Prostate gland (tissue), 2 donors: ENCODE results near the gene SIX3. TPM values are rescaled to one million over a fixed set of nuclear protein-coding genes. Genes with fewer than 3 reads are reported as not detected.

Source experiments
- DNase-seq: peaks from one replicate; pipeline ENCODE4 v3.0.0-alpha.2; 2019; ENCODE audit warnings: low spot score
- H3K27ac ChIP-seq, 2 donors: fragments of 200-600 bp; sonication (generic); 2 replicates each; pipeline ENCODE4 v1.5.1; 2017 to 2019
- H3K27me3 ChIP-seq: fragments of 200-600 bp; sonication (generic); replicated peaks from 2 replicates; pipeline ENCODE4 v1.5.1; 2019; ENCODE audit not compliant: insufficient read depth
- H3K36me3 ChIP-seq, 2 donors: fragments of 200-600 bp; sonication (generic); 1 replicate in 1 of 2; 2 replicates in 1 of 2; pipeline versions ENCODE4 v1.5.1 to v1.8.1; 2017 to 2019
- H3K4me1 ChIP-seq: fragments of 200-600 bp; sonication (generic); replicated peaks from 2 replicates; pipeline ENCODE4 v1.5.1; 2019
- H3K4me3 ChIP-seq, 2 donors: fragments of 200-600 bp; sonication (generic); 2 replicates each; pipeline ENCODE4 v1.5.1; 2017 to 2019
- H3K9me3 ChIP-seq: fragments of 200-600 bp; sonication (generic); 2 replicates; pipeline ENCODE4 v1.5.1; 2017
- POLR2A ChIP-seq: fragments of 450-650 bp; IDR thresholded peaks from one replicate; pipeline ENCODE4 v1.6.1; 2016; ENCODE audit warnings: antibody characterized with exemption, mild to moderate bottlenecking
- POLR2AphosphoS5 ChIP-seq: sonication (generic); formaldehyde crosslinking; IDR thresholded peaks from one replicate; pipeline ENCODE4 v1.6.1; 2017; ENCODE audit warnings: antibody characterized with exemption
- WGBS: methylation state at CpG from one replicate; pipeline ENCODE4 v1.1.5; 2018; 5-methylcytosine and 5-hydroxymethylcytosine counted together
- intact Hi-C: fragments of 100-400 bp; cut with DNase I; formaldehyde crosslinking; loops from one replicate; pipeline ENCODE4 v1.14.2; 2022
- total RNA-seq, 2 donors: library from RNA; depleted of rRNA; stranded (reverse); fragments of >200 nt; gene quantifications; one replicate each; pipeline ENCODE4 v1.1.0, GENCODE V29; 2016
- TF ChIP-seq, protein P1 (sequence below), 4 experiments: fragments of 200-600 bp in 2 of 4; fragments of 450-650 bp in 2 of 4; sonication (generic) in 2 of 4; IDR thresholded peaks; 1 replicate in 3 of 4; 2 replicates in 1 of 4; pipeline ENCODE4 v1.5.1; 2016 to 2019; ENCODE audit warnings: antibody characterized with exemption in 4 of 4, mild to moderate bottlenecking in 2 of 4, moderate library complexity in 2 of 4

Gene SIX3
- total RNA-seq, 2 donors from 2014 or later, result not detected

DNA sequence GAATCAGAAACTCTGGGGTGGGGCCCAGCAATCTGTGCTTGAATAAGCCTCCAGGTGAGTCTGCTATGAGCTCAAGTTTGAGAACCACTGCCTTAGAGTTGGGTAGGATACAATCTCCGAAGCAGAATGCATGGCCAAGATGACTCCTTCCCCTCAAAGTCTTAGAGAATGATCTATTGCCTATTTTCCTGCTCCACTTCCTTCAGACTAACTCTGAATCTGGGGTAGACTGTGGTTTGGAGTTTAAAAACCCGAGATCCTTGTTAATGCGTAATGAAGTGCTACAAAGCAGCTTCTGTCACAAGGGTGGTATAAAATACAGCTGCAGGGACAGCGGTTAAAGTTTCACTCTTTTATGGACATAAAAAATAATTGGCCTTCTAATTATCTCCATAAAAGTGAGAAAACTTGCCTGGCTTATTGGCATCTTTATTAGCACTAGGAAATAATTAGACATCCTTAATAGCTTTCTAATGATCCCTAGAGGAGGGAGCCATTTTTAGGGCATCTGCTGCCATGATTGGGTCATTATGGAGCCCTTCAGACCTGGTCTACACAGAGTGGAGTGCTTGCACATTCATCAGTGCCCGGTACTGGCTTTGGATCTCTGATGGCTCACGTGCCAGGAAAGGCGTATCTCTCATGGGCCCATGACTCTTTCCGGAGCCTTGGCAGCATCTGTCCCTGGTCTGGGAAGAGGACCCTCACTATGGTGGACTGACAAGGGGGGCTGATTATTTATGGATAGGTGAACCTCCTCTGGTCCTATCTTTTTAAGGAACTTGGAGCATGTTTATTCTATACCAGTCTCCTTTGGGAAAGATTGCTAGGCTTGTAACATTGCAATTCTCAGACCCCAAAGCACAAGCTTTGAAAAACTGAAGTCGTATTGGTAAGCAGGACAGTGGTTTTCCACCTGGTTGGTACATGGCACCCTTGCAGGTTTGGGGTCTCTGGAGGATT lies 39.5 kb downstream of the SIX3 start:
- no peak for DNase-seq
- no peaks in the 10 kb centered on the region for H3K27me3 ChIP-seq
- no peaks in the 10 kb centered on the region for H3K9me3 ChIP-seq
- no peak overlapping the region for H3K4me3 ChIP-seq
- no peak overlapping the region for H3K27ac ChIP-seq
- no peaks in the 10 kb centered on the region for H3K36me3 ChIP-seq
- intact Hi-C loops, result loop anchor here (1.0 kb wide), 1 partner anchor 513 kb away; no protein-coding TSS in a partner anchor
- TF ChIP-seq, protein P1, sequence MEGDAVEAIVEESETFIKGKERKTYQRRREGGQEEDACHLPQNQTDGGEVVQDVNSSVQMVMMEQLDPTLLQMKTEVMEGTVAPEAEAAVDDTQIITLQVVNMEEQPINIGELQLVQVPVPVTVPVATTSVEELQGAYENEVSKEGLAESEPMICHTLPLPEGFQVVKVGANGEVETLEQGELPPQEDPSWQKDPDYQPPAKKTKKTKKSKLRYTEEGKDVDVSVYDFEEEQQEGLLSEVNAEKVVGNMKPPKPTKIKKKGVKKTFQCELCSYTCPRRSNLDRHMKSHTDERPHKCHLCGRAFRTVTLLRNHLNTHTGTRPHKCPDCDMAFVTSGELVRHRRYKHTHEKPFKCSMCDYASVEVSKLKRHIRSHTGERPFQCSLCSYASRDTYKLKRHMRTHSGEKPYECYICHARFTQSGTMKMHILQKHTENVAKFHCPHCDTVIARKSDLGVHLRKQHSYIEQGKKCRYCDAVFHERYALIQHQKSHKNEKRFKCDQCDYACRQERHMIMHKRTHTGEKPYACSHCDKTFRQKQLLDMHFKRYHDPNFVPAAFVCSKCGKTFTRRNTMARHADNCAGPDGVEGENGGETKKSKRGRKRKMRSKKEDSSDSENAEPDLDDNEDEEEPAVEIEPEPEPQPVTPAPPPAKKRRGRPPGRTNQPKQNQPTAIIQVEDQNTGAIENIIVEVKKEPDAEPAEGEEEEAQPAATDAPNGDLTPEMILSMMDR (IDR thresholded peaks at IDR 0.05), result no peak
- no peak for TF ChIP-seq POLR2A
- TF ChIP-seq POLR2AphosphoS5, result no peak
- H3K4me1 ChIP-seq, result no peaks in the 10 kb centered on the region
- 69% methylated on average over 9 of the region's 9 CpGs for WGBS

DNA sequence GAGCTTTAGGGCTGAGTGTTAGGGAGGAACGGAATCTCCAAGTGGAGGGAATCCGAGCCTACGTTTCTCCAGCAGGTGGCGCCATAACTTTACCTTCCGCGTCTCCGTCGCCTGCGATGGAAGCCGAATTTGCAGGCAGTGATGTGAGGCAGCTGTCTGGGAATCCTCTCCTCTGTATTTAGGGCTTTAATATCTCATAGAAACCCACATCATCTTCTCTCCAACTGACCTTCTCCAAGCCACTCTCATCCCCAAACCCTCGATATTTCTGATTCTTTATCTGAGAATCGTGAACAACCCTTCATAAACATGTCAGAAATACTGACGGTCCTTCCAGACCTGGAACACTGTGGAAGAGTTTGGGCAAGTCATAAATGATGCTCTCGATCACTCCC lies 40.2 kb downstream of the SIX3 start:
- DNase-seq, result peak; percentile 69
- no peaks in the 10 kb centered on the region for H3K36me3 ChIP-seq
- H3K4me1 ChIP-seq, result no peaks in the 10 kb centered on the region
- no peaks in the 10 kb centered on the region for H3K27me3 ChIP-seq
- TF ChIP-seq, protein P1 (IDR thresholded peaks at IDR 0.05), result peak; percentile 73 to 94 (median 83)
- TF ChIP-seq POLR2A, result no peak
- peak; percentile 22 for TF ChIP-seq POLR2AphosphoS5
- no peak overlapping the region for H3K4me3 ChIP-seq
- no peak overlapping the region for H3K27ac ChIP-seq
- intact Hi-C loops, result loop anchor here (1.0 kb wide), 1 partner anchor 513 kb away; no protein-coding TSS in a partner anchor
- 10% methylated on average over 14 of the region's 14 CpGs for WGBS
- H3K9me3 ChIP-seq, result no peaks in the 10 kb centered on the region

DNA sequence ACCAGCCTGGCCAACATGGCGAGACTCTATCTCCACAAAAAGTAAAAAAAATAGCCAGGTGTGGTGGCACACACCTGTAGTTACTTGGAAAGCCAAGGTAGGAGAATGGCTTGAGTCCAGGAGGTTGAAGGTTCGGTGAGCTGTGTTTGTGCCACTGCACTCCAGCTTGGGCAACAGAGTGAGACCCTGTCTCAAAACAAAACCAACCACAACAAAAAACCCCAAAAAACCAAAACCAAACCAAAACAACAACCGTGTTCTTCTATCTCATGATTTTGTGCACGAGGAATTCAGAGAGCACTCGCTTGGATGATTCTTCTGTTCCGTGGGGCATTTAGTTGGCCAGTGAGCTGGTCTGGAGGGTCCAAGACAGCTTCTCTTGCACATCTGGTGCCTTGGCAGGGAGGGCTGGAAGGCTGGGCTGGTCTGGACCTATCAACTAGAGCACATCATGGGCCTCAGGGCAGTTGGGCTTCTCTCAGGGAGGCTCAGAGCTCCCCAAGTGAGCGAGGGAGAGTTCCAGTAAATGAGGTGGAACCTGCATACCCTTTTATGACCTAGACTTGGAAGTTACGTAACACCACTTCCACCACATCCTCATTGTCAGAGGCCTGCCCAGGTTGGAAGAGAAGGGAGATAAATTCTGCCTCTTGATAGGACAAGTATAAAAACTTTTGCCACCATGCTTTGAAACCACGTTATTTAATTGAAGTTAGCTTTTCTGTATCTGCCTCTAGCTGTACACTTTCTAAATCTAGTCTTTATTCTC lies 42.5 kb downstream of the SIX3 start:
- no peak for DNase-seq
- H3K27me3 ChIP-seq, result no peaks in the 10 kb centered on the region
- H3K4me3 ChIP-seq, result no peak overlapping the region
- H3K9me3 ChIP-seq, result no peaks in the 10 kb centered on the region
- H3K4me1 ChIP-seq, result no peaks in the 10 kb centered on the region
- intact Hi-C loops, result no loop called here
- WGBS, result 83% methylated on average over 9 of the region's 9 CpGs
- H3K36me3 ChIP-seq, result no peaks in the 10 kb centered on the region
- H3K27ac ChIP-seq, result no peak overlapping the region
- TF ChIP-seq POLR2A (no peak), POLR2AphosphoS5 (no peak)
- TF ChIP-seq, protein P1 (IDR thresholded peaks at IDR 0.05), result no peak

DNA sequence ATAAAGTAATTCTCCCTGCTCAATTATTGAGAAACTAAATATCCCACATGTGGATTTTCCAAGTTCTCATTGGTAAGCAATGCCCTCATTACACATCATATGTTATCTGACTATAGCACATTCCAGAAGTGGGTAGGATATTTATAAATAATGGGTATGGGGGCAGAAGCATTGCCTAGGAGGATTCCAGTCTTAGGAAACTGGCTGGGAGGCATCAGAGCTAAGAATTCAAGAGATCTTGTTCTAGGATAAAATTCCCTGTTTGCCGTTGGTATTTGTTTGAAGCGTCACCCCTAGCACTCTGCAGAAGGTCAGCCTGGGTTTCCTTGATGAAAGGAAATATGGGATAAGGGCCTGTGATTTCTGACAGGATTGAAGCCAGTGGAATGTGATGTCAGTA lies 47.7 kb downstream of the SIX3 start:
- DNase-seq, result no peak
- Histone ChIP-seq H3K36me3 (no peaks in the 10 kb centered on the region), H3K4me1 (no peaks in the 10 kb centered on the region), H3K4me3 (no peak overlapping the region), H3K9me3 (no peaks in the 10 kb centered on the region), H3K27me3 (no peaks in the 10 kb centered on the region), H3K27ac (no peak overlapping the region)
- TF ChIP-seq POLR2A (no peak), POLR2AphosphoS5 (no peak)
- TF ChIP-seq, protein P1 (IDR thresholded peaks at IDR 0.05), result no peak
- 67% methylated on average over 2 of the region's 2 CpGs for WGBS
- intact Hi-C loops, result no loop called here
